BJ (cell line): ENCODE results near the gene ZNF366. TPM values are rescaled to one million over a fixed set of nuclear protein-coding genes. Genes with fewer than 3 reads are reported as not detected.

ENCODE experiments used
- CTCF ChIA-PET: fragments of 350-600 bp; formaldehyde crosslinking; extraction: SDS; loops from one replicate; lab custom pipeline; 2021; ENCODE audit warnings: antibody characterized with exemption, inconsistent platforms; lab: Yijun Ruan, JAX
- POLR2A ChIA-PET: fragments of 300-600 bp; sonication (Branson Sonifier 250); formaldehyde crosslinking; extraction: SDS; loops from one replicate; lab custom pipeline; 2021; ENCODE audit warnings: antibody characterized with exemption; lab: Charles Lee
- DNase-seq: peaks from one replicate; pipeline ENCODE4 v3.0.0-alpha.2; 2011; ENCODE audit warnings: low read depth
- H3K27me3 ChIP-seq: 2 replicates; pipeline ENCODE4 v1.6.0; 2011; ENCODE audit warnings: low read length; ENCODE audit not compliant: control insufficient read depth, insufficient read depth
- H3K36me3 ChIP-seq: 2 replicates; pipeline ENCODE4 v1.5.1; 2011; ENCODE audit warnings: low read length; ENCODE audit not compliant: control insufficient read depth, insufficient read depth
- H3K4me3 ChIP-seq: 2 replicates; pipeline ENCODE4 v1.5.1; 2011; ENCODE audit warnings: low read depth, mild to moderate bottlenecking, control low read depth, low read length
- polyA plus RNA-seq: library from polyadenylated mRNA; depleted of rRNA; stranded (reverse); fragments of >200 nt; gene quantifications from 2 replicates; pipeline ENCODE4 v1.2.3, GENCODE V29; 2011
- TF ChIP-seq, protein P1 (sequence below): IDR thresholded peaks from 2 replicates; pipeline ENCODE4 v1.5.1; 2011; ENCODE audit warnings: low read depth, mild to moderate bottlenecking, control low read depth, inconsistent platforms, low read length, moderate library complexity; ENCODE audit not compliant: insufficient read depth

The ZNF366 gene
- polyA plus RNA-seq, 1 experiment, result not detected

DNA sequence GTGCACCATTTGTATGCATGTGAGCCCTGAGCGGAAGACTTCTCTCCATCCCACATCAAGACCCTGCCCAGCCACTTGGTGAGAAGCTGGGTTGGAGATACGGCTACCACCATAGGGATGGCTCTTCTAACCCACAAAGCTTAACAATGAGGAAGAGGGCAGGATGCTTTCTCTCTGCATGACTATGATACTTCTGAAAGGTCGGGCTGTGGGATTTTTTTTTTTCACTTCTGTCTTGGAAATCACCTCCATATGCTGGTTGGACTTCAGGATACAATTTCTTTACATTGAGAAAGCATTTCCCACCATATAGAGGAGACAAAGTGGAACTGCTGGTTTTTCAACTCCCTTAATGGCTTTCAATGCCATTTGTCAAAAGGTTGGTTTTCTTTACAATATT, 30.5 kb downstream of the ZNF366 start:
- H3K4me3 ChIP-seq, result no peak overlapping the region
- no peaks in the 10 kb centered on the region for H3K36me3 ChIP-seq
- POLR2A ChIA-PET, result interaction anchor here (1.2 kb wide), 1 partner anchor 10 kb away, joined by 5 read pairs; no protein-coding TSS in a partner anchor
- CTCF ChIA-PET, result no interaction called here
- H3K27me3 ChIP-seq, result no peaks in the 10 kb centered on the region
- no peak for DNase-seq
- TF ChIP-seq, protein P1, sequence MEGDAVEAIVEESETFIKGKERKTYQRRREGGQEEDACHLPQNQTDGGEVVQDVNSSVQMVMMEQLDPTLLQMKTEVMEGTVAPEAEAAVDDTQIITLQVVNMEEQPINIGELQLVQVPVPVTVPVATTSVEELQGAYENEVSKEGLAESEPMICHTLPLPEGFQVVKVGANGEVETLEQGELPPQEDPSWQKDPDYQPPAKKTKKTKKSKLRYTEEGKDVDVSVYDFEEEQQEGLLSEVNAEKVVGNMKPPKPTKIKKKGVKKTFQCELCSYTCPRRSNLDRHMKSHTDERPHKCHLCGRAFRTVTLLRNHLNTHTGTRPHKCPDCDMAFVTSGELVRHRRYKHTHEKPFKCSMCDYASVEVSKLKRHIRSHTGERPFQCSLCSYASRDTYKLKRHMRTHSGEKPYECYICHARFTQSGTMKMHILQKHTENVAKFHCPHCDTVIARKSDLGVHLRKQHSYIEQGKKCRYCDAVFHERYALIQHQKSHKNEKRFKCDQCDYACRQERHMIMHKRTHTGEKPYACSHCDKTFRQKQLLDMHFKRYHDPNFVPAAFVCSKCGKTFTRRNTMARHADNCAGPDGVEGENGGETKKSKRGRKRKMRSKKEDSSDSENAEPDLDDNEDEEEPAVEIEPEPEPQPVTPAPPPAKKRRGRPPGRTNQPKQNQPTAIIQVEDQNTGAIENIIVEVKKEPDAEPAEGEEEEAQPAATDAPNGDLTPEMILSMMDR, result no peak

DNA sequence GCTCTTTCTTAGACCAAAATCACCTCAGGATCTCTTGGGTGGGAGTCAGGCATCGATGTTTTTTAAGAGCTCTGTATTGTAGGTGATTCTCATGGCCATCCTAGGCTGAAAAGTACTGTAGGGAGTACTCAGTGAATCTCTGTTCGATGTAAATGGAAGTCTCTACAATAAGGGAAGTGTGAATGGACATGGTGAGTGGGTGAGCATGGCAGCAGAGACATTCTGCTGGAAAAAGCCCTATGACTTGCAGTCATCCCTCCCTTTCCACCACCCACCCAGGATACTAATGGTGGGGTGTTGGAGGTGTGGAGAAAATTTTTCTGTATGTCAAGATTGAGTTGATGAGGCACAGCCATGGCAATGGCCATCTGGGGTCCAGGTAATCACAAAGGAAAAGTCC, 30.9 kb downstream of the ZNF366 start:
- DNase-seq, result no peak
- TF ChIP-seq, protein P1, result no peak
- no peaks in the 10 kb centered on the region for H3K36me3 ChIP-seq
- H3K4me3 ChIP-seq, result no peak overlapping the region
- CTCF ChIA-PET, result no interaction called here
- H3K27me3 ChIP-seq, result no peaks in the 10 kb centered on the region
- POLR2A ChIA-PET, result no interaction called here

DNA sequence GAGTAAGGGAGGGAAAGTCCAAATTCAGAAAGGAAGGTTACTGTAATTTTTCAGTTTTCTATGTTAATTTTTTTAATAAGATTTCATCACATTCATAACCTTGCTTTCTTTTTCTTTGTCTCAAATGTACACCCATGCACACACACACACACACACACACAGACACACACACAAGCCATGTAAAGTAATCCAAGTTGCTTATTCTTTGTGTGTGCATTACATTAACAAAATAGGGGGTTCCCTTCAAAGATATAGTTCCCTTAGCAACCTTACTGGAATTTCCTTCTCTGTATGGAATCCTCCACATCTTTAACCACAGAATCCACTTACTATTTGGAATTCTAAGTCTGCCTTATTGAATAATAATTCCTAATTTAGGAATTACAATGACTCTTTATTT, 32.7 kb downstream of the ZNF366 start:
- Histone ChIP-seq H3K36me3 (no peaks in the 10 kb centered on the region), H3K27me3 (no peaks in the 10 kb centered on the region), H3K4me3 (no peak overlapping the region)
- DNase-seq, result no peak
- CTCF ChIA-PET, result no interaction called here
- TF ChIP-seq, protein P1, result no peak
- POLR2A ChIA-PET, result no interaction called here

DNA sequence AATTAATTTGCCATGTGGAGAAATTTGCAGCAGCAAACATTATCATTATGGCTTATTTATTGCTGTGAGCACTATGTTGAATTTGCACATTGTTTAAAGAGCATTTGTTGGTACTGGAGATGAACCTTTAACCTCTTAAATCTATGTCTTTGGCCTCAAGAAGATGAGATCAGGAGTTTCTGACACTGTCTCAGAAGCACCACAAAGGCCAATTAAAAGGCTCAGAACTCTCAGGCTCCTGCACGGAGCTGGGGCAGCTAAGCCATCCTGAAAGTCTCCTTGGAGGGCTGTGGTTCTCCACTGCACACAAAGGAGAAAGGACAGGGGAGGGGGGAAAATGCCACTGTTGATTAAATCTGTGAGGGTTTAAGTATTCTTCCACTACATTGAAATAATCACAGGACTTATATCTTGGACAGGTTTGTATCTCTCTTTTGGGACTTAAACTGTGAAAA, 33.1 kb downstream of the ZNF366 start:
- Histone ChIP-seq H3K27me3 (no peaks in the 10 kb centered on the region), H3K36me3 (no peaks in the 10 kb centered on the region), H3K4me3 (no peak overlapping the region)
- DNase-seq, result no peak
- ChIA-PET CTCF (no interaction called here), POLR2A (no interaction called here)
- TF ChIP-seq, protein P1, result no peak

DNA sequence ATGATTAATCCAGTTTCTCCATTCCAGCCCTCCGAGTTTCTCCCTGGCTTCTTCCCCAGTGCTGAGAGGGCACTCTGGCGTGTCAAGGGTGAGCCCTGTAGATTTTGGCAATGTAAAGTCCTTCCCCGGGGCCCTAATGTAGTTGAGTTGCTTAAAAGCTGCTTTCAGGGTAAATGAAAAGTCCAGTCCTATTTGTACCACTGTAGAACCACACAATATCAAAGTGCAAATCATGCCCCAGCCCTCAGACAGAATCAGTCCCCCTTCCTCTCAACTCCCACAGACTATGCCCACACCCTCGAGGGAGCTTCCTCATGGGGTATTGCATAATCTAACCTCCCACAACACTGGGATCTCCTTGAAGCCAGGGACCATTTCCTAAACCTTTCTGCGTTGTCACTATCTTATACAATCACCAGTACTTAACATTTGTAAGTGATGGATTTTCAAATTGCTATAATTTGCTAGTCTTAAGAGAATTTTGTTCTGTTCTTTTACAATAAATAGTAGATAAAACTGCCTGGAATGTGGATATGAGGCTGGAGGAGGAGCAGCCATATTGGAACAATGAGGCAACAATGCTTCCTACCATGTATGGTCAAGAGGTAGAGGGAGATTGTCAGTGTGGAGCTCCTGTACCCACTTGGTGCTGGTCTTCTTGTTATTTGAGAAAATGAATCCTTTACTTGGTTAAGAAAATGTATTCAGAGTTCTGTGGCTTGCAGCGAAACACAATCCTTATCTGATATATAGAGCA, 34.4 kb downstream of the ZNF366 start:
- Histone ChIP-seq H3K27me3 (no peaks in the 10 kb centered on the region), H3K4me3 (no peak overlapping the region), H3K36me3 (no peaks in the 10 kb centered on the region)
- ChIA-PET POLR2A (no interaction called here), CTCF (interaction anchor here (1.2 kb wide), 1 partner anchor 51 kb away, joined by 3 read pairs; no protein-coding TSS in a partner anchor)
- TF ChIP-seq, protein P1, result no peak
- no peak for DNase-seq
